Measurements from ENCODE around the gene FOXN1. TPM values are rescaled to one million over a fixed set of nuclear protein-coding genes. Genes with fewer than 3 reads are reported as not detected.
A peak's percentile ranks its signal among the peaks of the same experiment; 100 is the strongest.
"Not testable (repeated sequence)": the region's sequence is repeated elsewhere in the genome, so short reads cannot be mapped to it uniquely, and the experiment has no call there.

FOXN1 gene
- total RNA-seq, 1 donor from 2014 or later: 0.07 TPM

GRCh38 chr17:28519236-28519635 is 13.1 kb downstream of the FOXN1 start:
- Mint-ChIP-seq H3K4me3 (ENCODE audit: low read depth) (no peak overlapping the region), H3K27ac (no peak overlapping the region), H3K4me1 (ENCODE audit: low read depth) (peaks cover 3% of the 10 kb centered on the region), H3K27me3 (peaks cover 15% of the 10 kb centered on the region), H3K9me3 (ENCODE audit: low read depth) (peaks cover 4% of the 10 kb centered on the region), H3K36me3 (ENCODE audit: insufficient read depth) (no peaks in the 10 kb centered on the region)
- TF ChIP-seq CTCF (IDR thresholded peaks at IDR 0.05; ENCODE audit: unreplicated experiment): no peak
- DNase-seq (ENCODE audit: low spot score, unreplicated experiment): no peak

- peaks cover 15% of the 10 kb centered on the region for H3K4me1 Mint-ChIP-seq (ENCODE audit: low read depth)
- no peaks in the 10 kb centered on the region for H3K36me3 Mint-ChIP-seq (ENCODE audit: insufficient read depth)
- H3K27ac Mint-ChIP-seq: no peak overlapping the region
- H3K27me3 Mint-ChIP-seq: peaks cover 15% of the 10 kb centered on the region
- no peak overlapping the region for H3K4me3 Mint-ChIP-seq (ENCODE audit: low read depth)
- peaks cover 4% of the 10 kb centered on the region for H3K9me3 Mint-ChIP-seq (ENCODE audit: low read depth)
- no peak for DNase-seq (ENCODE audit: low spot score, unreplicated experiment)
- no peak for TF ChIP-seq CTCF (IDR thresholded peaks at IDR 0.05; ENCODE audit: unreplicated experiment)
Observed at GRCh38 chr17:28520687-28521086, 14.5 kb downstream of the FOXN1 start.

GRCh38 chr17:28521311-28522085 is 15.3 kb downstream of the FOXN1 start:
- DNase-seq (ENCODE audit: low spot score, unreplicated experiment): no peak
- H3K27me3 Mint-ChIP-seq: peaks cover 15% of the 10 kb centered on the region
- TF ChIP-seq CTCF (IDR thresholded peaks at IDR 0.05; ENCODE audit: unreplicated experiment): no peak
- H3K9me3 Mint-ChIP-seq (ENCODE audit: low read depth): no peaks in the 10 kb centered on the region
- H3K4me1 Mint-ChIP-seq (ENCODE audit: low read depth): peaks cover 17% of the 10 kb centered on the region
- no peak overlapping the region for H3K4me3 Mint-ChIP-seq (ENCODE audit: low read depth)
- H3K36me3 Mint-ChIP-seq (ENCODE audit: insufficient read depth): no peaks in the 10 kb centered on the region
- no peak overlapping the region for H3K27ac Mint-ChIP-seq

GRCh38 chr17:28522281-28522680 is 16.1 kb downstream of the FOXN1 start:
- DNase-seq (ENCODE audit: low spot score, unreplicated experiment); H3K36me3 Mint-ChIP-seq (ENCODE audit: insufficient read depth); H3K4me3 Mint-ChIP-seq (ENCODE audit: low read depth); H3K9me3 Mint-ChIP-seq (ENCODE audit: low read depth); H3K27ac Mint-ChIP-seq: not testable (repeated sequence)
- Mint-ChIP-seq H3K27me3 (peaks cover 15% of the 10 kb centered on the region), H3K4me1 (ENCODE audit: low read depth) (peaks cover 17% of the 10 kb centered on the region)

- no peaks in the 10 kb centered on the region for H3K9me3 Mint-ChIP-seq (ENCODE audit: low read depth)
- H3K36me3 Mint-ChIP-seq (ENCODE audit: insufficient read depth): no peaks in the 10 kb centered on the region
- DNase-seq (ENCODE audit: low spot score, unreplicated experiment): no peak
- peak overlapping the region; percentile 62 for H3K27ac Mint-ChIP-seq
- H3K27me3 Mint-ChIP-seq: peaks cover 15% of the 10 kb centered on the region
- TF ChIP-seq CTCF (IDR thresholded peaks at IDR 0.05; ENCODE audit: unreplicated experiment): no peak
- no peak overlapping the region for H3K4me3 Mint-ChIP-seq (ENCODE audit: low read depth)
- H3K4me1 Mint-ChIP-seq (ENCODE audit: low read depth): peaks cover 17% of the 10 kb centered on the region
Observed at GRCh38 chr17:28523186-28523585, 17.0 kb downstream of the FOXN1 start.

GRCh38 chr17:28523876-28524275 is 17.7 kb downstream of the FOXN1 start:
- peaks cover 15% of the 10 kb centered on the region for H3K4me1 Mint-ChIP-seq (ENCODE audit: low read depth)
- no peaks in the 10 kb centered on the region for H3K9me3 Mint-ChIP-seq (ENCODE audit: low read depth)
- no peak overlapping the region for H3K27ac Mint-ChIP-seq
- H3K4me3 Mint-ChIP-seq (ENCODE audit: low read depth): no peak overlapping the region
- H3K36me3 Mint-ChIP-seq (ENCODE audit: insufficient read depth): no peaks in the 10 kb centered on the region
- no peak for DNase-seq (ENCODE audit: low spot score, unreplicated experiment)
- no peak for TF ChIP-seq CTCF (IDR thresholded peaks at IDR 0.05; ENCODE audit: unreplicated experiment)
- peaks cover 9% of the 10 kb centered on the region for H3K27me3 Mint-ChIP-seq

All from progenitor cell of endocrine pancreas (in vitro differentiated cells).